ENCODE data around the gene RIOX2. TPM values are rescaled to one million over a fixed set of nuclear protein-coding genes. Genes with fewer than 3 reads are reported as not detected.
"Not testable (repeated sequence)": the region's sequence is repeated elsewhere in the genome, so short reads cannot be mapped to it uniquely, and the experiment has no call there.

RIOX2 gene
- 38.2 TPM for polyA plus RNA-seq (ENCODE audit: insufficient read length)

- no peak for DNase-seq (ENCODE audit: low read depth)
Observed at GRCh38 chr3:97971679-97972567, at the start of gene RIOX2. TSS of gene RIOX2 (minus strand) at chr3:97972431. CDS start at chr3:97967593, 4,838 bp downstream.

- DNase-seq (ENCODE audit: low read depth): no peak
Observed at GRCh38 chr3:98020412-98020811, 48.2 kb upstream of the RIOX2 start.

GRCh38 chr3:98018301-98018700, 46.1 kb upstream of the RIOX2 start:
- DNase-seq (ENCODE audit: low read depth): no peak

GRCh38 chr3:98014268-98014585, 42.0 kb upstream of the RIOX2 start:
- DNase-seq (ENCODE audit: low read depth): no peak

GRCh38 chr3:98013411-98014267, 41.4 kb upstream of the RIOX2 start:
- no peak for DNase-seq (ENCODE audit: low read depth)

- peak; percentile 77 for DNase-seq (ENCODE audit: low read depth)
Observed at GRCh38 chr3:98012979-98013378, 40.7 kb upstream of the RIOX2 start.

- not testable (repeated sequence) for DNase-seq (ENCODE audit: low read depth)
Observed at GRCh38 chr3:98010883-98011449, 38.7 kb upstream of the RIOX2 start.

GRCh38 chr3:98010194-98010882, 38.1 kb upstream of the RIOX2 start:
- no peak for DNase-seq (ENCODE audit: low read depth)

- DNase-seq (ENCODE audit: low read depth): no peak
Observed at GRCh38 chr3:98008855-98009254, 36.6 kb upstream of the RIOX2 start.

GRCh38 chr3:98005438-98005837, 33.2 kb upstream of the RIOX2 start:
- DNase-seq (ENCODE audit: low read depth): no peak

GRCh38 chr3:98004721-98005120, 32.5 kb upstream of the RIOX2 start:
- no peak for DNase-seq (ENCODE audit: low read depth)

GRCh38 chr3:98003306-98003969, 31.2 kb upstream of the RIOX2 start:
- no peak for DNase-seq (ENCODE audit: low read depth)

- DNase-seq (ENCODE audit: low read depth): no peak
Observed at GRCh38 chr3:98002717-98003116, 30.5 kb upstream of the RIOX2 start.

- no peak for DNase-seq (ENCODE audit: low read depth)
Observed at GRCh38 chr3:97999994-98000393, 27.8 kb upstream of the RIOX2 start.

GRCh38 chr3:97999103-97999502, 26.9 kb upstream of the RIOX2 start:
- DNase-seq (ENCODE audit: low read depth): no peak

- DNase-seq (ENCODE audit: low read depth): no peak
Observed at GRCh38 chr3:97996988-97997387, 24.8 kb upstream of the RIOX2 start.

- no peak for DNase-seq (ENCODE audit: low read depth)
Observed at GRCh38 chr3:97994328-97994945, 22.2 kb upstream of the RIOX2 start.

GRCh38 chr3:97993526-97993925, 21.3 kb upstream of the RIOX2 start:
- no peak for DNase-seq (ENCODE audit: low read depth)

GRCh38 chr3:97992547-97993173, 20.4 kb upstream of the RIOX2 start:
- no peak for DNase-seq (ENCODE audit: low read depth)

- DNase-seq (ENCODE audit: low read depth): no peak
Observed at GRCh38 chr3:97991293-97991682, 19.1 kb upstream of the RIOX2 start.
